GM12892 (cell line): ENCODE data around the gene CAMKMT.

ENCODE experiments used
- POLR2A ChIP-seq: IDR thresholded peaks from 2 replicates; pipeline ENCODE4 v1.6.1; 2011; ENCODE audit warnings: low read depth, low read length, control low read depth
- POLR2AphosphoS5 ChIP-seq: IDR thresholded peaks from 2 replicates; pipeline ENCODE4 v1.6.1; 2011; ENCODE audit warnings: low read depth, low read length, control low read depth

- TF ChIP-seq POLR2A (no peak), POLR2AphosphoS5 (no peak)
Measured at GRCh38 chr2:44535376-44535775, 173.6 kb downstream of the CAMKMT start.
